Heart left ventricle (tissue), 13 donors: Measurements from ENCODE around the gene CPEB1.
"Not testable (repeated sequence)": the region's sequence is repeated elsewhere in the genome, so short reads cannot be mapped to it uniquely, and the experiment has no call there.

Experiments
- POLR2A ChIP-seq, 2 donors: fragments of 450-650 bp; IDR thresholded peaks; one replicate each; pipeline ENCODE4 v1.6.1; 2017; ENCODE audit warnings: antibody characterized with exemption in 2 of 2, mild to moderate bottlenecking in 2 of 2, moderate library complexity in 2 of 2
- TF ChIP-seq, protein P1 (sequence below), 12 donors: fragments of 200-600 bp; sonication (generic) in 4 of 12; IDR thresholded peaks; one replicate each; pipeline versions ENCODE4 v1.5.0 to v1.8.0; 2018 to 2022; ENCODE audit warnings: antibody characterized with exemption in 12 of 12, mild to moderate bottlenecking in 5 of 12
- donor health status: ischemic (EF 13 %, LVEDD 7.1; RV severe dilation, severe dysfunction).
- donor health status: DM: no; HTN: yes; CAD: no.
- donor health status: DM: no; HTN: no; CAD: no.
- donor health status: ischemic (EF 25% LVEDD 6.9; RV normal size, moderate dysfunction).
- donor health status: ischemic (EF 25% LVEDD 5.7; RV mildly dilated, moderate dysfunction).
- donor health status: ischemic (EF 35%, LVEDD 5.7; RV mildly dilated, moderate dysfunction).
- donor health status: nonischemic (EF 11% LVEDD 7.7; RV severe dilation, severe dysfunction).
- donor health status: DM: yes; HTN: yes; CAD: no.
- donor health status: PGD.
- donor health status: ischemic (EF 29% LVEDD 5.4; RV normal size, mild dysfunction).
- donor health status: nonischemic (EF 23%, LVEDD 6.1; RV moderate dilation, normal function).

DNA sequence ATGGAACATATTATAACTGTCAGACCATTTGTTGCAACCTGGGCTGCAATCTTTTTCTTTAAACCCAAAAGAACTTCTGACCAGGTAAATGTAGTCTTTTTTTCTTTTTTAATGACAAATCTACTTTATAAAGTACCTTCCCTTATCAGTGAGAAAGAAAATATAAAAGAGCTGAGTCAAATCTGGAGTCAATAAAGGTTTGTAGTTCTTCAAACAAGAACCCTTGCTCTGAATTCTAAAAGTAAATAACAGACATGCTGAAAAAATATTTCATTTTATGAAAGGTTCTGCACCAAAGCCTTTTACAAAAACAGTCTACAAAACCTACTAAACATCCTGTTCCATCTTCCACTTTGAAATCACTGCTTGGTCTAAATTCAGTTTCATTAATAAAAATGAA lies 149.2 kb downstream of the CPEB1 start:
- TF ChIP-seq, protein P1, sequence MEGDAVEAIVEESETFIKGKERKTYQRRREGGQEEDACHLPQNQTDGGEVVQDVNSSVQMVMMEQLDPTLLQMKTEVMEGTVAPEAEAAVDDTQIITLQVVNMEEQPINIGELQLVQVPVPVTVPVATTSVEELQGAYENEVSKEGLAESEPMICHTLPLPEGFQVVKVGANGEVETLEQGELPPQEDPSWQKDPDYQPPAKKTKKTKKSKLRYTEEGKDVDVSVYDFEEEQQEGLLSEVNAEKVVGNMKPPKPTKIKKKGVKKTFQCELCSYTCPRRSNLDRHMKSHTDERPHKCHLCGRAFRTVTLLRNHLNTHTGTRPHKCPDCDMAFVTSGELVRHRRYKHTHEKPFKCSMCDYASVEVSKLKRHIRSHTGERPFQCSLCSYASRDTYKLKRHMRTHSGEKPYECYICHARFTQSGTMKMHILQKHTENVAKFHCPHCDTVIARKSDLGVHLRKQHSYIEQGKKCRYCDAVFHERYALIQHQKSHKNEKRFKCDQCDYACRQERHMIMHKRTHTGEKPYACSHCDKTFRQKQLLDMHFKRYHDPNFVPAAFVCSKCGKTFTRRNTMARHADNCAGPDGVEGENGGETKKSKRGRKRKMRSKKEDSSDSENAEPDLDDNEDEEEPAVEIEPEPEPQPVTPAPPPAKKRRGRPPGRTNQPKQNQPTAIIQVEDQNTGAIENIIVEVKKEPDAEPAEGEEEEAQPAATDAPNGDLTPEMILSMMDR (IDR thresholded peaks at IDR 0.05) = not testable (repeated sequence)
- TF ChIP-seq POLR2A (IDR thresholded peaks at IDR 0.05) = not testable (repeated sequence)
